B cell (primary cell): ENCODE data around the gene RLN3. TPM values are rescaled to one million over a fixed set of nuclear protein-coding genes. Genes with fewer than 3 reads are reported as not detected.

ENCODE experiments used
- ATAC-seq: fragments of 200-7000 bp; cut with Tn5 transposase; one replicate; pipeline ENCODE4 v1.10.0; 2021; ENCODE audit warnings: low read depth, mild to moderate bottlenecking, moderate number of reproducible peaks, moderate library complexity
- CTCF ChIA-PET: fragments of 350-600 bp; sonication (Branson Sonifier 250); formaldehyde crosslinking; loops from one replicate; lab custom pipeline; 2021; ENCODE audit warnings: antibody characterized with exemption, inconsistent platforms; lab: Charles Lee
- POLR2A ChIA-PET: fragments of 350-600 bp; sonication (Branson Sonifier 250); formaldehyde crosslinking; loops from one replicate; lab custom pipeline; 2021; ENCODE audit warnings: antibody characterized with exemption; lab: Charles Lee
- DNase-seq: peaks from one replicate; pipeline ENCODE4 v3.0.0; 2013
- H2AFZ ChIP-seq: 2 replicates; pipeline ENCODE4 v1.6.1; 2012; ENCODE audit warnings: mild to moderate bottlenecking, low read depth, low read length; ENCODE audit not compliant: insufficient read depth, poor library complexity, severe bottlenecking
- H3K27ac ChIP-seq, 2 donors: 1 replicate in 1 of 2; 2 replicates in 1 of 2; pipeline ENCODE4 v1.5.1; 2012 to 2013; ENCODE audit warnings: low read length in 2 of 2, mild to moderate bottlenecking in 2 of 2, moderate library complexity in 1 of 2
- H3K27me3 ChIP-seq, 4 experiments: fragments of 200-600 bp in 1 of 4; sonication (generic) in 1 of 4; replicated peaks in 1 of 4; 1 replicate in 2 of 4; 2 replicates in 2 of 4; pipeline versions ENCODE4 v1.6.1 to v1.7.0; 2013 to 2016; ENCODE audit warnings: low read length in 3 of 4, mild to moderate bottlenecking in 2 of 4, mixed read lengths in 1 of 4, moderate library complexity in 1 of 4; ENCODE audit not compliant: insufficient read depth in 4 of 4, control insufficient read depth in 3 of 4; ENCODE audit errors: control extremely low read depth in 1 of 4
- H3K36me3 ChIP-seq, 2 experiments: replicated peaks in 1 of 2; 1 replicate in 1 of 2; 2 replicates in 1 of 2; pipeline versions ENCODE4 v1.6.1 to v1.7.1; 2013; ENCODE audit warnings: low read length in 1 of 2; ENCODE audit not compliant: insufficient read depth in 2 of 2, control insufficient read depth in 1 of 2; ENCODE audit errors: control extremely low read depth in 1 of 2, extremely low read depth in 1 of 2
- H3K4me1 ChIP-seq, 2 donors: fragments of 200-600 bp in 1 of 2; sonication (generic) in 1 of 2; 1 replicate in 1 of 2; 2 replicates in 1 of 2; pipeline versions ENCODE4 v1.5.1 to v1.6.1; 2013 to 2017; ENCODE audit warnings: low read length in 2 of 2; ENCODE audit not compliant: control insufficient read depth in 2 of 2, insufficient read depth in 2 of 2
- H3K4me2 ChIP-seq: replicated peaks from 2 replicates; pipeline ENCODE3; 2012; ENCODE audit warnings: mild to moderate bottlenecking, low read depth, low read length; ENCODE audit not compliant: poor library complexity, severe bottlenecking
- H3K4me3 ChIP-seq, 5 experiments: fragments of 200-600 bp in 1 of 5; sonication (generic) in 1 of 5; 1 replicate in 3 of 5; 2 replicates in 2 of 5; pipeline versions ENCODE4 v1.5.1 to v1.7.0; 2011 to 2016; ENCODE audit warnings: low read length in 4 of 5, mild to moderate bottlenecking in 4 of 5, low read depth in 2 of 5, control low read depth in 1 of 5, moderate library complexity in 1 of 5; ENCODE audit not compliant: insufficient read depth in 1 of 5; ENCODE audit errors: control extremely low read depth in 1 of 5, extremely low read depth in 1 of 5
- H3K79me2 ChIP-seq: fragments of 200-600 bp; sonication (generic); one replicate; pipeline ENCODE4 v1.6.0; 2016; ENCODE audit warnings: low read length; ENCODE audit not compliant: control insufficient read depth, insufficient read depth
- H3K9ac ChIP-seq: fragments of 200-600 bp; sonication (generic); 2 replicates; pipeline ENCODE4 v1.6.1; 2017; ENCODE audit warnings: mild to moderate bottlenecking, low read length, moderate library complexity
- H3K9me3 ChIP-seq, 3 donors: one replicate each; pipeline versions ENCODE4 v1.6.1 to v1.7.1; 2013; ENCODE audit warnings: low read length in 2 of 3; ENCODE audit not compliant: control insufficient read depth in 2 of 3, insufficient read depth in 1 of 3; ENCODE audit errors: control extremely low read depth in 1 of 3
- H4K20me1 ChIP-seq: 2 replicates; pipeline ENCODE4 v1.6.0; 2012; ENCODE audit warnings: mild to moderate bottlenecking, low read length; ENCODE audit not compliant: insufficient read depth, control insufficient read depth, poor library complexity, severe bottlenecking
- H3K27ac Mint-ChIP-seq: one replicate; pipeline ENCODE4 v1.8.0; 2021; ENCODE audit warnings: mixed read lengths
- H3K27me3 Mint-ChIP-seq: one replicate; pipeline ENCODE4 v1.8.0; 2021; ENCODE audit warnings: mixed read lengths
- H3K4me1 Mint-ChIP-seq: one replicate; pipeline ENCODE4 v1.8.0; 2021; ENCODE audit warnings: mixed read lengths
- H3K4me3 Mint-ChIP-seq: one replicate; pipeline ENCODE4 v1.8.0; 2021; ENCODE audit warnings: mixed read lengths
- H3K9me3 Mint-ChIP-seq: one replicate; pipeline ENCODE4 v1.8.0; 2022; ENCODE audit warnings: mixed read lengths; ENCODE audit not compliant: insufficient read depth
- EZH2 ChIP-seq: IDR thresholded peaks from 2 replicates; pipeline ENCODE4 v1.6.1; 2012; ENCODE audit warnings: borderline replicate concordance, low read depth, mild to moderate bottlenecking, moderate library complexity, low read length; ENCODE audit not compliant: insufficient read depth, poor library complexity, severe bottlenecking
- WGBS: methylation state at CpG from one replicate; pipeline ENCODE4 v1.1.5; 2013; ENCODE audit warnings: missing lambda C conversion rate; ENCODE audit not compliant: insufficient coverage; 5-methylcytosine and 5-hydroxymethylcytosine counted together
- intact Hi-C: fragments of 100-400 bp; cut with micrococcal nuclease; formaldehyde crosslinking; loops from one replicate; pipeline ENCODE4 v1.10.0; 2022
- polyA plus RNA-seq: library from polyadenylated mRNA; depleted of rRNA; stranded (reverse); fragments of >200 nt; gene quantifications from 2 replicates; pipeline ENCODE4 v1.2.3, GENCODE V29; 2012
- total RNA-seq, 2 donors: library from RNA; stranded (reverse); fragments of 120-200 nt in 1 of 2; gene quantifications; 1 replicate in 1 of 2; 2 replicates in 1 of 2; pipeline versions ENCODE4 v1.2.3 to v1.2.4, GENCODE V29; 2013 to 2022
- TF ChIP-seq, protein P1 (sequence below): fragments of 200-600 bp; IDR thresholded peaks from one replicate; pipeline ENCODE4 v1.8.0; 2022; ENCODE audit warnings: antibody characterized with exemption, mild to moderate bottlenecking

RLN3 gene
- total and polyA plus RNA-seq, 2 donors (not counting 1 experiment from before 2014, with no cell fraction given): 0.42 TPM; not detected in 1

DNA sequence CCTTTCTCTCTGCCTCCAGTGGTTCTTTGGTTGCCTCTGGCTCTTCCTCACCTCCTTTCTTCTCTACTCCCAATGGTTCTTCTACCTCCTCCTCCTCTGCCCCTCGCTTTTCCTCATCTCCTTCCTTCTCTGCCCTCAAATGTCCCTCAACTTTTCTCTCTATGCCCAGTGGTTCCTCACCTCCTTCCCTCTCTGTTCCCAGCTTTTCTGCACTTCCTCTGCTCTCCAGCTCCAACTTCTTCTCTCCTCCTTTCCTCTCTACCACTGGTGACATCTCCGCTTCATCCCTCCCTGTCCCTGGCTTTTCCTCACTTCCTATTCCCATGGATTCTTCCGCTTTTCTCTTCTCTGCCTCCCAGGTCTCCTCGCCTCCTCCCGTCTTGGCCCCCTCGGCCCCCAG is 26.2 kb downstream of the RLN3 start:
- Mint-ChIP-seq H3K27ac (no peak overlapping the region), H3K27me3 (peaks cover 19% of the 10 kb centered on the region), H3K9me3 (no peaks in the 10 kb centered on the region), H3K4me1 (peaks cover 16% of the 10 kb centered on the region), H3K4me3 (no peak overlapping the region)
- WGBS: 87% methylated on average over 6 of the region's 6 CpGs
- no peak overlapping the region for H3K27ac ChIP-seq
- H3K79me2 ChIP-seq: no peaks in the 10 kb centered on the region
- no peak overlapping the region for H3K4me3 ChIP-seq
- CTCF ChIA-PET: interaction anchor here (1.0 kb wide), 1 partner anchor 22 kb away, joined by 3 read pairs; the partner anchor contains the start of gene IL27RA
- H3K4me1 ChIP-seq: peaks cover 17 to 20% of the 10 kb centered on the region in 2 donors
- POLR2A ChIA-PET: interaction anchor here (0.6 kb wide), 1 partner anchor 15 kb away, joined by 3 read pairs; no protein-coding TSS in a partner anchor
- peaks cover 10% of the 10 kb centered on the region for H4K20me1 ChIP-seq
- H3K4me2 ChIP-seq: no peak overlapping the region
- H2AFZ ChIP-seq: no peak overlapping the region
- H3K27me3 ChIP-seq: peaks cover 0 to 28% (median 19%) of the 10 kb centered on the region in 4 experiments
- H3K9me3 ChIP-seq: peaks cover 0 to 12% (median 0%) of the 10 kb centered on the region in 3 donors
- no peak for TF ChIP-seq EZH2
- TF ChIP-seq, protein P1, sequence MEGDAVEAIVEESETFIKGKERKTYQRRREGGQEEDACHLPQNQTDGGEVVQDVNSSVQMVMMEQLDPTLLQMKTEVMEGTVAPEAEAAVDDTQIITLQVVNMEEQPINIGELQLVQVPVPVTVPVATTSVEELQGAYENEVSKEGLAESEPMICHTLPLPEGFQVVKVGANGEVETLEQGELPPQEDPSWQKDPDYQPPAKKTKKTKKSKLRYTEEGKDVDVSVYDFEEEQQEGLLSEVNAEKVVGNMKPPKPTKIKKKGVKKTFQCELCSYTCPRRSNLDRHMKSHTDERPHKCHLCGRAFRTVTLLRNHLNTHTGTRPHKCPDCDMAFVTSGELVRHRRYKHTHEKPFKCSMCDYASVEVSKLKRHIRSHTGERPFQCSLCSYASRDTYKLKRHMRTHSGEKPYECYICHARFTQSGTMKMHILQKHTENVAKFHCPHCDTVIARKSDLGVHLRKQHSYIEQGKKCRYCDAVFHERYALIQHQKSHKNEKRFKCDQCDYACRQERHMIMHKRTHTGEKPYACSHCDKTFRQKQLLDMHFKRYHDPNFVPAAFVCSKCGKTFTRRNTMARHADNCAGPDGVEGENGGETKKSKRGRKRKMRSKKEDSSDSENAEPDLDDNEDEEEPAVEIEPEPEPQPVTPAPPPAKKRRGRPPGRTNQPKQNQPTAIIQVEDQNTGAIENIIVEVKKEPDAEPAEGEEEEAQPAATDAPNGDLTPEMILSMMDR: no peak
- H3K36me3 ChIP-seq: peaks cover 7 to 34% of the 10 kb centered on the region in 2 experiments
- no peak for DNase-seq
- H3K9ac ChIP-seq: no peak overlapping the region
- ATAC-seq: no peak
- intact Hi-C loops: no loop called here

DNA sequence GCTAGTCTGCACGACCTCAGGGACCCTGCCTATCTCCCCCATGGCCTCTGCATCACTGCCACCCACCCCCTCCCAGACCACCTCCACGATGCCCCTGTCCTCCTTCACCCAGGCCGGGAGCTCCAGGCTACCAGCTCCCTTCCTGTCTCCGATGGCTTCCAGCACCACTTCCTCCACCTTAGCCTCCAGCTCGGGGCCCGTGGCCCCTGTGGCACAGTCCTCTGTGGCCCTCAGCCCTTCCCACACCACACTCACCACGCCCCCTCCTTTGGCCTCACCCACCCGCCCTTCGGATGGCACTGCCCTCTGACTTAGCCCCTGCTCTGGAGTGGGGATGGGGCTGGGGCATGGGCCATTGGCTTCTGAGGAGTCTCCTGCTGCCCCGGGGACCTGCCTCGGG is 26.8 kb downstream of the RLN3 start:
- POLR2A ChIA-PET: interaction anchor here (0.6 kb wide), 1 partner anchor 16 kb away, joined by 3 read pairs; no protein-coding TSS in a partner anchor
- Mint-ChIP-seq H3K9me3 (no peaks in the 10 kb centered on the region), H3K4me3 (no peak overlapping the region), H3K27ac (no peak overlapping the region), H3K27me3 (peaks cover 25% of the 10 kb centered on the region), H3K4me1 (peaks cover 18% of the 10 kb centered on the region)
- Histone ChIP-seq H3K9ac (no peak overlapping the region), H3K4me1 (peaks cover 18 to 22% of the 10 kb centered on the region in 2 donors), H3K79me2 (no peaks in the 10 kb centered on the region), H3K36me3 (peaks cover 7 to 30% of the 10 kb centered on the region in 2 experiments), H3K4me2 (no peak overlapping the region), H3K27me3 (peaks cover 0 to 34% (median 22%) of the 10 kb centered on the region in 4 experiments), H3K9me3 (peaks cover 0 to 14% (median 0%) of the 10 kb centered on the region in 3 donors), H3K27ac (no peak overlapping the region), H3K4me3 (no peak overlapping the region), H2AFZ (no peak overlapping the region), H4K20me1 (peaks cover 7% of the 10 kb centered on the region)
- ATAC-seq (no peak), DNase-seq (no peak)
- 27% methylated on average over 6 of the region's 11 CpGs for WGBS
- CTCF ChIA-PET: interaction anchor here (0.6 to 1.0 kb wide), 2 partner anchors 23 to 62 kb away, joined by 3 read pairs; partner anchors contain the start of gene IL27RA
- TF ChIP-seq, protein P1: no peak
- no peak for TF ChIP-seq EZH2
- intact Hi-C loops: no loop called here
